Esophagus mucosa (tissue), 1 donor: ENCODE data around the gene TBC1D8. TPM values are rescaled to one million over a fixed set of nuclear protein-coding genes. Genes with fewer than 3 reads are reported as not detected.

ENCODE experiments used
- ATAC-seq: fragments of 200-7000 bp; cut with Tn5 transposase; one replicate; pipeline ENCODE4 v1.9.1; 2020
- total RNA-seq: library from RNA; stranded (reverse); gene quantifications from one replicate; pipeline ENCODE4 v1.2.4, GENCODE V29; 2023
- donor health status: DM: yes; HTN: yes; CAD: no.

TBC1D8 gene
- total RNA-seq, 1 donor from 2014 or later: 17.8 TPM

- ATAC-seq: no peak
These were observed 11.6 kb upstream of the TBC1D8 start for GRCh38 chr2:101162561-101163330.

GRCh38 chr2:101161658-101162057, 10.5 kb upstream of the TBC1D8 start:
- ATAC-seq: no peak

- peak; percentile 29 for ATAC-seq
These were observed 9.3 kb upstream of the TBC1D8 start for GRCh38 chr2:101160454-101160853.

GRCh38 chr2:101159526-101159925, 8.3 kb upstream of the TBC1D8 start:
- no peak for ATAC-seq

- no peak for ATAC-seq
These were observed 6.1 kb upstream of the TBC1D8 start for GRCh38 chr2:101157272-101157671.

GRCh38 chr2:101153787-101154186, 2.6 kb upstream of the TBC1D8 start:
- ATAC-seq: no peak

GRCh38 chr2:101153077-101153707, 2.0 kb upstream of the TBC1D8 start:
- no peak for ATAC-seq

GRCh38 chr2:101152272-101153076, 1.3 kb upstream of the TBC1D8 start:
- ATAC-seq: peak; percentile 59

- ATAC-seq: no peak
These were observed 683 bp upstream of the TBC1D8 start for GRCh38 chr2:101151859-101152271.

GRCh38 chr2:101150306-101151145, 656 bp downstream of the TBC1D8 start:
- peak; percentile 20 for ATAC-seq

- ATAC-seq: peak; percentile 17
These were observed 1.7 kb downstream of the TBC1D8 start for GRCh38 chr2:101149241-101150192.

GRCh38 chr2:101148777-101149176, 2.4 kb downstream of the TBC1D8 start:
- no peak for ATAC-seq

GRCh38 chr2:101147971-101148370, 3.2 kb downstream of the TBC1D8 start:
- ATAC-seq: no peak

- no peak for ATAC-seq
These were observed 4.1 kb downstream of the TBC1D8 start for GRCh38 chr2:101147062-101147461.

GRCh38 chr2:101146535-101146934, 4.6 kb downstream of the TBC1D8 start:
- ATAC-seq: no peak

GRCh38 chr2:101145406-101145805, 5.8 kb downstream of the TBC1D8 start:
- ATAC-seq: peak; percentile 53

- no peak for ATAC-seq
These were observed 9.0 kb downstream of the TBC1D8 start for GRCh38 chr2:101142163-101142562.

- ATAC-seq: peak; percentile 51
These were observed 10.1 kb downstream of the TBC1D8 start for GRCh38 chr2:101140978-101141655.

- no peak for ATAC-seq
These were observed 10.9 kb downstream of the TBC1D8 start for GRCh38 chr2:101140237-101140636.

GRCh38 chr2:101139495-101139894, 11.7 kb downstream of the TBC1D8 start:
- no peak for ATAC-seq
